Measurements from ENCODE around the gene LCMT2.
"Not testable (repeated sequence)": the region's sequence is repeated elsewhere in the genome, so short reads cannot be mapped to it uniquely, and the experiment has no call there.

The LCMT2 gene

GRCh38 chr15:43316016-43316970 is 14.1 kb downstream of the LCMT2 start:
- no peak for DNase-seq (ENCODE audit: low spot score)

DNA sequence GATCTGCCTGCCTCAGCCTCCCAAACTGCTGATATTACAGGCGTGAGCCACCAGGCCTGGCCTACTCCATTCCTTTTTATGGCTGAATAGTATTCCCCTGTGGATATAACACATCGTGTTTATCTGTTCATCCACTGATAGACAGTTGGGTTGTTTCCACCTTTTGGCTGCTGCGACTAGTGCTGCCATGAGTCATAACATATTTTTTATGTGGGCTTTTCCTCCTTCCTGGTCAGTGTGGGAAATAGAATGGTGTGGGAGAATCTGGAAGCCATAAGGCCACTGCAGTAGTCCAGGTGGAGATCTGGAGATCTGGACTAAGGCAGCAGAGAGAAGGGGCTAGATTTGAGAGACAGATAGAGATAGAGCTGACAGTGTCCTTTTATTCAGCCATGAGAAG is 16.2 kb downstream of the LCMT2 start:
- DNase-seq (ENCODE audit: low spot score), result no peak

DNA sequence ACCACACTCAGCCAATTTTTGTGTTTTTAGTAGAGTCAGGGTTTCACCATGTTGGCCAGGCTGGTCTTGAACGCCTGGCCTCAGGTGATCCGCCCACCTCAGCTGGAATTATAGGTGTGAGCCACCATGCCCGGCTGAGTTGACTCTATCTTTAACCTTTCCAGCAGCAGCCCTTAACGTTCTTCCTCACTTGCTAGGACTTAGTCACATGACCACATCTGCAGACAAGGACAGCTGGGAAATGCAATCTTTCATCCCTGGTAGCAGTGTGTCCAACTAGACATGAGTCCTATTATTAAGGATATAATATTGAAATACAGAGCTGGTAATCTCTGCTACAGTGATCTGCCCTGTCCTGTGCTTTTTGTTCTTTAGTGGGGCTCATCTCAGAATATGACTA is 18.0 kb downstream of the LCMT2 start:
- DNase-seq (ENCODE audit: low spot score), result no peak

DNA sequence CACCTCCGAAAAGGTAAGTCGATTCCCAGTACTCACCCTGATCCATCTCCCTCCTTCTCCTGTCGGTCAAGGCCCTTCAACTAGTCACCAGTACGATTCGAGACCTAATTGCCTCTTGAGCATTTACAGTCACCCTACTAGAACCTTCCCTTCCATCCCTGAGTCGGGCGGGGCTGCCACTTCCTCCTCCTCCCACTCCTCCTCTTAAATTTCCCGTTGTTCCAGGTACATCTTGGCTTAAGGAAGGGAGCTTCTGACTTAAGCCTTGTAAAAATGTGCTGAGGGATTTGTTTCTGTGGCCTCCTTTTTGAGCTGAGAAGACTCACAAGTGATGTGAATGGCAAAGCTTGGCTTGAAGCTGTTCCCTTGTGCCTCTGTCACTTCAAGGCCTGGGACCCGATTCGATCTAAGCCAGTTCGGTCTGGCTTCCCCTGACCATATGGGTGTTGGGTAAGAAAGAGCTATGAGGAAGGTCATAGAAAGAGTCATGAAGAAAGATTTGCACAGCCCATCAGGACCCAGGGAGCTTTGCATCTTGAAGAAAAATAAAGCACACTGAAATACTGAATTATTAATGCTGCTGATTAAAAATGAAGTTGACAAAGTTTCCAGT is 28.1 kb downstream of the LCMT2 start, which contains the start of gene TGM7:
TGM7 (minus strand) TSS at position 51 of the 613 bp plus-strand sequence.
- no peak for DNase-seq (ENCODE audit: low spot score)

GRCh38 chr15:43299884-43300283 is 30.5 kb downstream of the LCMT2 start:
- no peak for DNase-seq (ENCODE audit: low spot score)

DNA sequence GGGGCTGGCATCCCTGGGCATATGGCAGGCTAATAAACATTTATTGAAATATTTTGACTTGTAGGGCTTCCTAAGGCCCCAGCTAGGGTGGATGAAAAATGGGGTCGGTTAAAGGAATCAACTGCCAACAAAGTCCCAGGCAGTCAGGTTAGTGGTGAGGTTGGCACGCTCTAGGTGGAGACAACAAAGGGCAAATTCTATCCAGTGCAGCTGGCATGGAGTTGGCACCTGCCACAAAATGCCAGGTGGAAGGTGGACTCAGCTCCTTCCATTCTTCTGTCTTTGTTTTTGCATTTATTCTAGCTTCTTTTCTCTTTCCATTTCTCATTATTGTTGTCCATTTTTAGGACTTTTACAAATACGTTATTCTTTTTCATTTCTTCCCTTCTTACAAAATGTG is 31.0 kb downstream of the LCMT2 start:
- DNase-seq (ENCODE audit: low spot score), result no peak

DNA sequence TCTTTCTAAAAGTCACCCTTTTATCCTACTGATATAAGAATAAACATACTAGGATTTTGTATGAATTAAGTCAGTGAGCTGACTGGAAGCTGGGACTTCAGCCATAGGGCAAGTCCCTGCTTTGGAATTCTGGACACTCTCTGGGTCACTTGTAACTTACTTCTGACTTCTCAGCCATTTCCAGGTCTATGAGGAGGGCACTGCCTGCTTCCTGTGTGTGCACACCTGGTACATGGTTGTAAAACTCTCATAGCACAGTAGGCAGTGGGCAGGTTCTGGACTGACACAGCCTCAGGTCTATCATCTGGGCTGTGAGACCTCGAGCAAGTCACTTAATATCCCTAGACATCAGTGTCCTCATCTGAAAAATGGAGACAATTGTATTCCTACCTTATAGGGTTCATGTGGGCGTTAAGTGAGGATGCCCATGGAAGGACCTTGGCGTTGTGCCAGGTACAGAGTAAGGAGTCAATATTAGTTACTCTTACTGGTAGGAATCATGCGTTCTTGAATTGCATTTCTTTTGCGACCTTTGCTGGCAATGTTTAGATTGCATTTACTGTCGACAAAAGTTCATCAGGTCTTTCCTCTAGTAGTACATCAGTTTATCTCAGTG is 36.2 kb downstream of the LCMT2 start:
- DNase-seq (ENCODE audit: low spot score), result no peak

DNA sequence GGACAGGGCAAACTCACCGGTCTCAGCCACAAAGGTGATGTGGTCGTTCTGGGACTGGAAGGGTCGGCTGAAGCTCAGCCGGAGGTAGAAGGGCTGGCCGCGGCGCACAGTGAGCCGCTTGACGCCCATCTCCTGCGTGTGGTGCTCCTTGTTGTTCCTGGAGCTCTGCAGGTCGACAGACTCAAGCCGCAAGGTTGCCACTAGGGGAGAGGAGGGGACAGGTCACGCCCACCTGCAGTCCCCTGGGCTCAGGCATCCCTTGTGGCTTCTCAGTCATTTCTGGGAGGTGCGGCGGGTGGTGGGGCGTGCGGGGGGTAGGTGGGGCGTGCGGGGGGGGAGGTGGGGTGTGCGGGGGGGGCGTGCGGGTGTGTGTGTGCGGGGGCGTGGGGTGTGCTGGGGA is 36.9 kb downstream of the LCMT2 start:
- no peak for DNase-seq (ENCODE audit: low spot score)

GRCh38 chr15:43292375-43293078 is 37.8 kb downstream of the LCMT2 start:
- DNase-seq (ENCODE audit: low spot score), result no peak

DNA sequence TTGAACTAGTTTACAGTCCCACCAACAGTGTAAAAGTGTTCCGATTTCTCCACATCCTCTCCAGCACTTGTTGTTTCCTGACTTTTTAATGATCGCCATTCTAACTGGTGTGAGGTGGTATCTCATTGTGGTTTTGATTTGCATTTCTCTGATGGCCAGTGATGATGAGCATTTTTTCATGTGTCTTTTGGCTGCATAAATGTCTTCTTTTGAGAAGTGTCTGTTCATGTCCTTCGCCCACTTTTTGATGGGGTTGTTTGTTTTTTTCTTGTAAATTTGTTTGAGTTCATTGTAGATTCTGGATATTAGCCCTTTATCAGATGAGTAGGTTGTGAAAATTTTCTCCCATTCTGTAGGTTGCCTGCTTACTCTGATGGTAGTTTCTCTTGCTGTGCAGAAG is 40.7 kb downstream of the LCMT2 start:
- not testable (repeated sequence) for DNase-seq (ENCODE audit: low spot score)

DNA sequence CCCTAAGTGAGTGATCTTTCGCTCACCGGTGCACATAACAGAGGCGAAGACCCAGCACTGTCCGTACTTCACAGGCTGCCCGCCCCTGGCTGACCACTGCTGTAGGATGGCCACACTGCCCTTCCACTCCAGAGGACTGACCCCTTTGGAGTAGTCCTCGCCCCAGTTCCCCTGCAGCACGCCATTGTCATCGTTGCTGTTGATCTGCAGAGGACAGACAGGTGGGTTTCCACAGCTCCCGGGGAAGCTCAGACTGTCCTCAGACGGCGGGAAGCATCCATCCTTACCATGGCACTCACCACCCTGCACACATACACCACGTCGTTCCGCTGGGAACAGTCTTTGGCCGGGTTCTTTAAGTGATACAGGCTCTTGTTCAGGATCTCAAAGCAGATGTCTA is 43.1 kb downstream of the LCMT2 start:
- DNase-seq (ENCODE audit: low spot score), result no peak

DNA sequence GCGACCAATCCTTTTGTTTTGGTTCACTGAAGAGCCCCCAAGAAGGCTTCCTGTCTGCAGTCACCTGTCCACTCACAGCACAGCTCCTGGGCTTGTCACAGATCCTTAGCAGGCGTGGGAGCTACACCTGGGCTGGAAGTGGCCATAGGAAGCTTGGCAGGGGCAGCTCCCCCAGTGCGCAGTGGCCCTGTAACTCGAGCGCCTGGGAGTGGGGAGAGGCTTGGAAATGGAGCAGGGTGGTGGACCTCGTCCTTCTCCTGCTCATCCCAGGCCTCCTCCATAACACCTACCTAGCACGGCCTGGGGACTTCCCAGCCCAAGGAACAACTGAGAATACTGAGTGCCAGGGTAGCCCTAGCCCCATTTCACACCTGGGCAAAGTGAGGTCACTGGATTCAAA is 44.3 kb downstream of the LCMT2 start:
- DNase-seq (ENCODE audit: low spot score), result no peak

DNA sequence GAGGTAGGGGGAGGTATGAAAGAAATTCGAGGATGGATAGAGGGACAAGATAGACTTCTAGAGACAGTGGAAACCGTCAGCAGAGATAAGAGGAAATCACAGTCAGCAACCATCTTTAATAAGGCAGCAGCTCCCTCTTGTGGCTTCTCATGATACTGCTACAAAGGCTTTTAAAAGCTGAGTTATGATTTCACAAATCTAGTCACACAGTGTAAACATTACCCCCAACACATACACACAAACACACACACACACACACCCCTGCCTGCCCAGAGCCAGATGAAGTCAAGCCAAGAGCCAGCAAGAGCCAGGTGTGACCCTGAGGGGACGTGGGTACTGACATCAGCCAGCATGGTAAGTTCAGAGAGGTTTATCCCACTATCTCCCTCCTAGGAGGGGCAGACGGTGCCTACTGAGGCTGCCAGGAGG is 44.8 kb downstream of the LCMT2 start:
- DNase-seq (ENCODE audit: low spot score), result peak; percentile 39

DNA sequence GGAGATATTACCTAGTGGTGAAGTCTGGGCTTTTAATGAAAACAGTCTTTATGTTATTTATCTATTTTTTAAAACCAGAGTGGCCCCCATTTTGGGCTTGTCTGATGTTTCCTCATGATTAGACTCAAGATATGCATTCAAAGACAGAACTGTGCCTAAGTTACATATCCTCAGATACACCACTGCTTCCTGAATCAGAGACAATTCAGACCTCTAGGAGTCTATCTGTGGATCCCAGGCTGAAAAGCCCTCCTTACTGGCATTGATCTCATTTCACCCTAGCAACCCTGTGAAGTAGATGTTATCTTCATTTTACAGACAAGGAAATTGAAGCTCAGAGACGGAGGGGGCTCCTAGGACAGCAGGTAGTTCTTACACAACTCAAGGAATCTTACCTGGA is 46.8 kb downstream of the LCMT2 start:
- DNase-seq (ENCODE audit: low spot score), result no peak

DNA sequence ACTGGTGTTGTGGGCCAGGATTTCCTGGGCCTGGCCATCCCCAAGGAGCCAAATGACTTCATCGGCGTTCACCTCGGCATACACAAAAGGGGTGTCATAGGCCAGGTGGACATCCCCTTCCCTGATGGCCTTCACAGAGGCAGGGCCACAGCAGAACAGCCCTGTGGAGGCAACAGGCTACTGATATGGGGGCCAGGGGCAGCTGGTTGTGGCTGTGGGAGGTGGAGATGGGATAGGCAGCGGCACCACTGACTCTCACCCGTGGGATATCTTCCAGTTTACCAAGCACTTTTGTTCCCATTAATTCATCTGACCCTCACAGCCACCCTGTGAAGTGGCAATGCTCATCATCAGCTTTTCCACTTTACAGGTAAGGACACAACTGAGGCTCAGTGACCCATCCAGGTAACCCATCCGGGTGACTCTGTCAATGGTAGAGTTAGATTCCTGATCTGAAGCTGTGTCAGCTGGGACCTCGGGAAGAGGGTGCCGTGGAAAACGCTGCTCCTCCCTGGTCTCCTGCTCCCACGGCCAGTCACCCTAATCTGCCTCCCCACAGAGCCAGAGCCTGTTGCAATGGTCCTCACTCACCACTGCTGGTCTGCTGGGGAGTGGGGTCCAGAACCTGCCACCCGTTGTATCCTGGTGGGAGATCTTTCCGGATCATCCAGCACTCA is 48.3 kb downstream of the LCMT2 start:
- DNase-seq (ENCODE audit: low spot score), result no peak

GRCh38 chr15:43280996-43281395 is 49.4 kb downstream of the LCMT2 start:
- no peak for DNase-seq (ENCODE audit: low spot score)

DNA sequence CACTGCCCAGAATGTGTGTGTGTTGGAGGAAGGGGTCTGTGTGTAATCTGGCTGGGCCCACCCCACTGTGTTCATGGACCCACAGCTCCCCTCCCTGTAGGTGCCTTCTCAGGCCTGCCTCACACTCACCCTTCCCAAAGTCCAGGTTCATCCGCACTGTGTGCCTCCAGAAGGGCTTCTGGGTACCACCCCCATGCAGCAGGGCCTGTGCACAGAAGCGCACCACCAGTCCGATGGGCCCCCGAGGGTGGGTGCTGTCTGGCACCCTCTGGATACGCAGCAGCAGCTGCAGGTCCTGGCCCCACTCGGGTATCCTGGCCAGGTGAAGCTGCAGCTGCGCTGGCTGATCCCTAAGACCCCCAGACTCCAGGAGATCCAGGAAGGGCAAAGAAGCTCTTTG is 50.9 kb downstream of the LCMT2 start:
- no peak for DNase-seq (ENCODE audit: low spot score)

DNA sequence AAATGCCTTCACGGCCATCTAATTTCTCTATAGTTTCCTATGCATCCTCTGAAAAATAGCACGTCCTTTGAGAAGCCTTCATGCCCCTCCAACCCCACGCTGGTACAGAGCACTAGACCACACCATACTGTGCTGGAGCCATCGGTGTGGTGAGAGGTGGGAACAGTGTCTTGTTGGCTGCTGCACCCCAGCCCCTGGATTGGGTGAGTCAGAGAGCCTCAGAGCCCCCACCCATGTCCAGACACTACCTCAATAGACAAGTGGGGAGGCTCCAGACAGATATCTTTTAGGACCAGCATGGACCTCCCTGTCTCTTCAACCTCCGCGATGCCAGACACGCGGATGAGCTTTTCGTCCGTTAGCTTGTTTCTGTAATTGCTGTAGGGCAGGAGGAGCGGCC is 51.5 kb downstream of the LCMT2 start:
- no peak for DNase-seq (ENCODE audit: low spot score)

GRCh38 chr15:43277901-43278300 is 52.5 kb downstream of the LCMT2 start:
- DNase-seq (ENCODE audit: low spot score), result no peak

DNA sequence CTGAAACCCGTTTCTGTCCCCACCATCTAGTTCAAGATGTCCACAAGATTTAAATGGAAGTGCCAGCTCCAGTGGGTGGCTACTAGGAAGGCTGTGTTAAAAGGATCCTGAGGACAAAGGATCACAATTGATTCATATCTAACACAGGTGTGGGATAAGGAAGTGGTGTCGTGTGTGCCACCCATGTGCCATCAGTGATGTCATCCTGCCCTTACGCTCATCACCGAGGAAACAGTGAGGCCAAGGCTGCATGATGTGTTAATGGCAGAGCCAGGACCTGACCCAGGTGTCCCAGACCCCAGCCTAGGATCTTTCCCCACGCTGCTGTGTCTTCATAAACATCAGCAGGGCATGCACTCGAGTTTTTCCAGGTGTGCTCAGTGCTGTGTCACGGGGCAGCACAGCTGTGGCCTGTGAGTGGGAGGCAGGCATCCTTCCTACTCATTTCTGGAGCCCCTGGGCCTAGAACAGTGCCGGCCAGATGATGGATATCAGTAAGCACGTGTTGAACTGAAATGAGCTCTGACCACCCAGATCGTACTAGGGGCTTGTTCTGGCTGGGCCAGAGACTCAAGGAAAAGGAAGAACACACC is 53.0 kb downstream of the LCMT2 start:
- no peak for DNase-seq (ENCODE audit: low spot score)

GRCh38 chr15:43276563-43277200 is 53.7 kb downstream of the LCMT2 start:
- no peak for DNase-seq (ENCODE audit: low spot score)

Data from putamen (tissue), 1 donor.